GM12872 (cell line): Measurements from ENCODE around the gene PTAFR.

Experiments
- CTCF ChIP-seq: IDR thresholded peaks from 3 replicates; pipeline ENCODE4 v1.5.1; 2011; ENCODE audit warnings: low read depth, mild to moderate bottlenecking, low read length, moderate library complexity; ENCODE audit not compliant: insufficient read depth

PTAFR gene

GRCh38 chr1:28126212-28126611 lies 50.3 kb downstream of the PTAFR start:
- no peak for TF ChIP-seq CTCF

- TF ChIP-seq CTCF: no peak
These were observed 53.0 kb downstream of the PTAFR start for GRCh38 chr1:28123461-28123961.

- no peak for TF ChIP-seq CTCF
These were observed 54.3 kb downstream of the PTAFR start for GRCh38 chr1:28122183-28122582.

GRCh38 chr1:28119556-28119955 lies 56.9 kb downstream of the PTAFR start:
- no peak for TF ChIP-seq CTCF

GRCh38 chr1:28118640-28119307 lies 57.7 kb downstream of the PTAFR start:
- TF ChIP-seq CTCF: no peak

GRCh38 chr1:28115267-28115666 lies 61.2 kb downstream of the PTAFR start:
- TF ChIP-seq CTCF: no peak

- TF ChIP-seq CTCF: no peak
These were observed 61.6 kb downstream of the PTAFR start for GRCh38 chr1:28114844-28115243.
